Upper lobe of right lung (tissue), 1 donor: Measurements from ENCODE around the gene SHC4. TPM values are rescaled to one million over a fixed set of nuclear protein-coding genes. Genes with fewer than 3 reads are reported as not detected.

Source experiments
- ATAC-seq: fragments of 200-7000 bp; cut with Tn5 transposase; one replicate; pipeline ENCODE4 v1.9.1; 2020; ENCODE audit warnings: mild to moderate bottlenecking, moderate library complexity
- DNase-seq: peaks from one replicate; pipeline ENCODE4 v3.0.0-alpha.2; 2020
- H3K27ac ChIP-seq: fragments of 200-600 bp; one replicate; pipeline ENCODE4 v1.8.0; 2022
- H3K27me3 ChIP-seq: fragments of 200-600 bp; one replicate; pipeline ENCODE4 v1.8.0; 2022; ENCODE audit warnings: mild to moderate bottlenecking
- H3K36me3 ChIP-seq: fragments of 200-600 bp; one replicate; pipeline ENCODE4 v1.8.0; 2022
- H3K4me1 ChIP-seq: fragments of 200-600 bp; one replicate; pipeline ENCODE4 v1.8.0; 2022
- H3K4me3 ChIP-seq: fragments of 200-600 bp; one replicate; pipeline ENCODE4 v1.8.0; 2022; ENCODE audit warnings: mild to moderate bottlenecking
- H3K9me3 ChIP-seq: fragments of 200-600 bp; one replicate; pipeline ENCODE4 v1.8.0; 2022
- intact Hi-C: fragments of 100-400 bp; cut with DNase I; formaldehyde crosslinking; loops from one replicate; pipeline ENCODE4 v1.11.0; 2022
- total RNA-seq: library from RNA; stranded (reverse); fragmentation: NEBNext Ultra II Directional; extraction: Animal tissue kit (Norgen Biotek cat#: 25700); gene quantifications from one replicate; pipeline ENCODE4 v1.2.1, GENCODE V29; 2021
- TF ChIP-seq, protein P1 (sequence below): fragments of 200-600 bp; IDR thresholded peaks from one replicate; pipeline ENCODE4 v1.8.0; 2022; ENCODE audit warnings: antibody characterized with exemption
- donor health status: DM: no; HTN: yes; CAD: no; lungs with severe emphysema.

Gene SHC4
- total RNA-seq, 1 donor from 2014 or later: 0.32 TPM

DNA sequence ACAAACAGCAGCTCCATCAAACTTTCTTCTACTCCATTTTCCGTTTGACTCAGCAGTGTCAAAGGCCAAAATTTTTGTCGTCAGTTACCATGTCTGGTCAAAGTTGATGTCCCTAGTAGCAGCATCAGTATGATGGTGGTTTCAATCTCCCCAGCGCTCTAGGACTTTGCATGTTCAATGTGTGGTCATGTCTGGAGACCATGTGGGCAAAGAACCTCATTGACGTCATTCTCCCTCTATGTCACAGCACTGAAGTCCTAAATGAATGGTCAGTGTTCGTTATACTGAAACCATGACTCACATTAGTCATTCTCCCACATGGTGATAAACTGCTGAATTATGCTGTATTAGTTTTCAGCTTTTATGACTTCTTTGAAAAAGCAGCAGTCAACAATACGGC, 23.2 kb downstream of the SHC4 start:
- intact Hi-C loops: no loop called here
- DNase-seq: no peak

GRCh38 chr15:48939648-48940047, 24.1 kb downstream of the SHC4 start:
- H3K4me1 ChIP-seq: no peaks in the 10 kb centered on the region
- intact Hi-C loops: no loop called here
- TF ChIP-seq, protein P1, sequence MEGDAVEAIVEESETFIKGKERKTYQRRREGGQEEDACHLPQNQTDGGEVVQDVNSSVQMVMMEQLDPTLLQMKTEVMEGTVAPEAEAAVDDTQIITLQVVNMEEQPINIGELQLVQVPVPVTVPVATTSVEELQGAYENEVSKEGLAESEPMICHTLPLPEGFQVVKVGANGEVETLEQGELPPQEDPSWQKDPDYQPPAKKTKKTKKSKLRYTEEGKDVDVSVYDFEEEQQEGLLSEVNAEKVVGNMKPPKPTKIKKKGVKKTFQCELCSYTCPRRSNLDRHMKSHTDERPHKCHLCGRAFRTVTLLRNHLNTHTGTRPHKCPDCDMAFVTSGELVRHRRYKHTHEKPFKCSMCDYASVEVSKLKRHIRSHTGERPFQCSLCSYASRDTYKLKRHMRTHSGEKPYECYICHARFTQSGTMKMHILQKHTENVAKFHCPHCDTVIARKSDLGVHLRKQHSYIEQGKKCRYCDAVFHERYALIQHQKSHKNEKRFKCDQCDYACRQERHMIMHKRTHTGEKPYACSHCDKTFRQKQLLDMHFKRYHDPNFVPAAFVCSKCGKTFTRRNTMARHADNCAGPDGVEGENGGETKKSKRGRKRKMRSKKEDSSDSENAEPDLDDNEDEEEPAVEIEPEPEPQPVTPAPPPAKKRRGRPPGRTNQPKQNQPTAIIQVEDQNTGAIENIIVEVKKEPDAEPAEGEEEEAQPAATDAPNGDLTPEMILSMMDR: no peak
- no peak for DNase-seq
- no peak for ATAC-seq
- H3K4me3 ChIP-seq: no peak overlapping the region
- H3K9me3 ChIP-seq: no peaks in the 10 kb centered on the region
- no peaks in the 10 kb centered on the region for H3K27me3 ChIP-seq
- H3K36me3 ChIP-seq: no peaks in the 10 kb centered on the region
- H3K27ac ChIP-seq: no peak overlapping the region

More for the DNA sequence above, 23.2 kb downstream of the SHC4 start:
- H3K36me3 ChIP-seq: no peaks in the 10 kb centered on the region
- no peaks in the 10 kb centered on the region for H3K9me3 ChIP-seq
- H3K27me3 ChIP-seq: no peaks in the 10 kb centered on the region
- no peak overlapping the region for H3K4me3 ChIP-seq
- ATAC-seq: no peak
- H3K27ac ChIP-seq: no peak overlapping the region
- H3K4me1 ChIP-seq: no peaks in the 10 kb centered on the region
- TF ChIP-seq, protein P1: no peak

DNA sequence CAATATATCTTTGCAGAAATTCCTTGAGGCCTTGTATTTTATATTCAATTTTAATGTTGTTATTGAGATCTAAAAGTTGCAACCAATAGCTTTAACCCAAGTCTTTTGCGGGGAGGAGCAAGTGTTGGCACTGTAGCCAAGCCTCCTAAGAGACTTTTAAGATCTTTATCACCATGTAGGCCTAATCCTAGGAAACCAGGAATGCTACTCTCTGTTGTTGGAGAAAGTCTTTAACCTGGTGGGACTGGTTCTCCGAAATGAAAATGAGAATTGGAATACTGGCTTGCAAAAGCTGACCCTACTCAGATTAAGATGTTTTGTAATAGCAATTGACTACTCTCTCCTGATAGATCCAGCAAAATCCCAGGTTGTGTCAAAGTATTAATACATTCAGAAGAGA, 25.8 kb downstream of the SHC4 start:
- no peak for ATAC-seq
- H3K4me3 ChIP-seq: no peak overlapping the region
- DNase-seq: no peak
- no peaks in the 10 kb centered on the region for H3K4me1 ChIP-seq
- H3K9me3 ChIP-seq: no peaks in the 10 kb centered on the region
- no peaks in the 10 kb centered on the region for H3K36me3 ChIP-seq
- H3K27ac ChIP-seq: no peak overlapping the region
- intact Hi-C loops: no loop called here
- TF ChIP-seq, protein P1: no peak
- no peaks in the 10 kb centered on the region for H3K27me3 ChIP-seq

- ATAC-seq (no peak), DNase-seq (no peak)
- intact Hi-C loops: no loop called here
- Histone ChIP-seq H3K4me1 (no peaks in the 10 kb centered on the region), H3K4me3 (no peak overlapping the region), H3K36me3 (no peaks in the 10 kb centered on the region), H3K27me3 (no peaks in the 10 kb centered on the region), H3K9me3 (no peaks in the 10 kb centered on the region), H3K27ac (no peak overlapping the region)
- TF ChIP-seq, protein P1: no peak
Observed at GRCh38 chr15:48936666-48937065, 27.1 kb downstream of the SHC4 start.

- Histone ChIP-seq H3K36me3 (no peaks in the 10 kb centered on the region), H3K4me1 (no peaks in the 10 kb centered on the region), H3K9me3 (no peaks in the 10 kb centered on the region), H3K4me3 (no peak overlapping the region), H3K27me3 (no peaks in the 10 kb centered on the region), H3K27ac (no peak overlapping the region)
- ATAC-seq: no peak
- DNase-seq: no peak
- TF ChIP-seq, protein P1: no peak
- intact Hi-C loops: no loop called here
Observed at GRCh38 chr15:48935236-48935635, 28.5 kb downstream of the SHC4 start.

GRCh38 chr15:48930735-48931134, 33.0 kb downstream of the SHC4 start:
- intact Hi-C loops: no loop called here
- TF ChIP-seq, protein P1: no peak
- Histone ChIP-seq H3K36me3 (no peaks in the 10 kb centered on the region), H3K4me1 (no peaks in the 10 kb centered on the region), H3K27ac (no peak overlapping the region), H3K4me3 (no peak overlapping the region), H3K9me3 (no peaks in the 10 kb centered on the region), H3K27me3 (no peaks in the 10 kb centered on the region)
- no peak for DNase-seq
- no peak for ATAC-seq
